GM19351 (cell line): ENCODE results near the gene DIPK1A.

Source experiments
- ATAC-seq: cut with Tn5 transposase; IDR thresholded peaks from one replicate; pipeline ENCODE4 v1.9.1; 2021; ENCODE audit warnings: mild to moderate bottlenecking, moderate library complexity; ENCODE audit not compliant: unreplicated experiment

The DIPK1A gene

GRCh38 chr1:92961131-92961895 is at the start of gene DIPK1A:
Gene DIPK1A (minus strand): TSS chr1:92961462. CDS start chr1:92961429, 33 bp downstream.
- peak; percentile 36 for ATAC-seq

- no peak for ATAC-seq
Observed at GRCh38 chr1:93007941-93008577, 46.8 kb upstream of the DIPK1A start.

- ATAC-seq = no peak
Observed at GRCh38 chr1:93005252-93005598, 44.0 kb upstream of the DIPK1A start.

GRCh38 chr1:93004566-93005251 is 43.4 kb upstream of the DIPK1A start:
- no peak for ATAC-seq

- no peak for ATAC-seq
Observed at GRCh38 chr1:93003981-93004380, 42.7 kb upstream of the DIPK1A start.

GRCh38 chr1:93002781-93003180 is 41.5 kb upstream of the DIPK1A start:
- ATAC-seq = no peak

- ATAC-seq = no peak
Observed at GRCh38 chr1:93001893-93002292, 40.6 kb upstream of the DIPK1A start.

GRCh38 chr1:93000751-93001175 is 39.5 kb upstream of the DIPK1A start:
- ATAC-seq = peak; percentile 57

GRCh38 chr1:93000291-93000690 is 39.0 kb upstream of the DIPK1A start:
- no peak for ATAC-seq

- no peak for ATAC-seq
Observed at GRCh38 chr1:92998821-92999220, 37.6 kb upstream of the DIPK1A start.

- no peak for ATAC-seq
Observed at GRCh38 chr1:92995441-92996430, 34.5 kb upstream of the DIPK1A start.

GRCh38 chr1:92994105-92994712 is 32.9 kb upstream of the DIPK1A start:
- peak; percentile 73 for ATAC-seq

- ATAC-seq = no peak
Observed at GRCh38 chr1:92993581-92993980, 32.3 kb upstream of the DIPK1A start.

- ATAC-seq = no peak
Observed at GRCh38 chr1:92992877-92993276, 31.6 kb upstream of the DIPK1A start.

GRCh38 chr1:92992054-92992453 is 30.8 kb upstream of the DIPK1A start:
- ATAC-seq = no peak

GRCh38 chr1:92990828-92991227 is 29.6 kb upstream of the DIPK1A start:
- ATAC-seq = no peak

GRCh38 chr1:92989936-92990583 is 28.8 kb upstream of the DIPK1A start:
- ATAC-seq = no peak

GRCh38 chr1:92989253-92989652 is 28.0 kb upstream of the DIPK1A start:
- ATAC-seq = no peak

- ATAC-seq = no peak
Observed at GRCh38 chr1:92987462-92987861, 26.2 kb upstream of the DIPK1A start.

GRCh38 chr1:92985101-92985500 is 23.8 kb upstream of the DIPK1A start:
- ATAC-seq = no peak
